GM12801 (cell line): Measurements from ENCODE around the gene NUDT3.

Source experiments
- CTCF ChIP-seq: IDR thresholded peaks from one replicate; pipeline ENCODE4 v1.5.1; 2011; ENCODE audit warnings: control low read depth; ENCODE audit not compliant: insufficient read length; ENCODE audit errors: extremely low read depth

NUDT3 gene

GRCh38 chr6:34241351-34242215, 150.9 kb downstream of the NUDT3 start:
- no peak for TF ChIP-seq CTCF

- no peak for TF ChIP-seq CTCF
Observed at GRCh38 chr6:34240329-34241248, 151.9 kb downstream of the NUDT3 start.

GRCh38 chr6:34239893-34240292, 152.6 kb downstream of the NUDT3 start:
- TF ChIP-seq CTCF, result no peak

- no peak for TF ChIP-seq CTCF
Observed at GRCh38 chr6:34239500-34239825, 153.0 kb downstream of the NUDT3 start.

- TF ChIP-seq CTCF, result no peak
Observed at GRCh38 chr6:34238585-34239499, 153.6 kb downstream of the NUDT3 start.

- no peak for TF ChIP-seq CTCF
Observed at GRCh38 chr6:34237722-34238584, 154.5 kb downstream of the NUDT3 start.
